BLaER1 treated with 17β-estradiol and CSF1 and Interleukin-3, amounts not matched to agents 10 nM and 100 nM (cell line): Measurements from ENCODE around the gene SWT1.
"Not testable (repeated sequence)": the region's sequence is repeated elsewhere in the genome, so short reads cannot be mapped to it uniquely, and the experiment has no call there.

Experiments
- H3K27ac ChIP-seq, 11 experiments: shearing (Covaris generic); formaldehyde crosslinking; 2 replicates each; pipeline ENCODE4 v1.8.1; 2022
- H3K27me3 ChIP-seq, 11 experiments: shearing (Covaris generic); formaldehyde crosslinking; 2 replicates each; pipeline ENCODE4 v1.8.1; 2022
- H3K36me3 ChIP-seq, 11 experiments: shearing (Covaris generic); formaldehyde crosslinking; 2 replicates each; pipeline ENCODE4 v1.8.1; 2022
- H3K4me1 ChIP-seq, 10 experiments: shearing (Covaris generic); formaldehyde crosslinking; 2 replicates each; pipeline ENCODE4 v1.8.1; 2022
- H3K4me2 ChIP-seq, 11 experiments: shearing (Covaris generic); formaldehyde crosslinking; 2 replicates each; pipeline ENCODE4 v1.8.1; 2022
- H3K4me3 ChIP-seq, 10 experiments: shearing (Covaris generic); formaldehyde crosslinking; 2 replicates each; pipeline ENCODE4 v1.8.1; 2022
- H3K9ac ChIP-seq, 11 experiments: shearing (Covaris generic); formaldehyde crosslinking; 2 replicates each; pipeline ENCODE4 v1.8.1; 2022
- H3K9me3 ChIP-seq, 11 experiments: shearing (Covaris generic); formaldehyde crosslinking; replicated peaks in 1 of 11; 2 replicates each; pipeline ENCODE4 v1.8.1; 2022
- H4K20me1 ChIP-seq, 11 experiments: shearing (Covaris generic); formaldehyde crosslinking; 2 replicates each; pipeline ENCODE4 v1.8.1; 2022
- Cebpa-rat ChIP-seq, 11 experiments: shearing (Covaris generic); IDR thresholded peaks; 2 replicates each; pipeline ENCODE4 v1.8.1; 2022

Gene SWT1

GRCh38 chr1:185159966-185160365 lies 3.0 kb downstream of the SWT1 start:
- H3K4me2 ChIP-seq = peak overlapping the region in 9 of 11 experiments; percentile 2 to 97 (median 33); a peak in 14 of 22 replicates
- H3K4me3 ChIP-seq = no peak overlapping the region
- H3K27ac ChIP-seq = no peak overlapping the region
- peaks cover 0 to 43% (median 0%) of the 10 kb centered on the region in 11 experiments; a peak in 6 of 22 replicates for H3K36me3 ChIP-seq
- no peaks in the 10 kb centered on the region for H4K20me1 ChIP-seq
- H3K9ac ChIP-seq = no peak overlapping the region
- peaks cover 20 to 33% (median 24%) of the 10 kb centered on the region in 10 experiments for H3K4me1 ChIP-seq
- H3K27me3 ChIP-seq = no peaks in the 10 kb centered on the region
- no peaks in the 10 kb centered on the region for H3K9me3 ChIP-seq
- TF ChIP-seq Cebpa-rat (IDR thresholded peaks at IDR 0.05) = no peak

GRCh38 chr1:185162491-185162890 lies 5.5 kb downstream of the SWT1 start:
- peaks cover 24 to 41% (median 25%) of the 10 kb centered on the region in 10 experiments for H3K4me1 ChIP-seq
- no peaks in the 10 kb centered on the region for H3K27me3 ChIP-seq
- H3K9me3 ChIP-seq = no peaks in the 10 kb centered on the region
- no peak overlapping the region for H3K9ac ChIP-seq
- no peak overlapping the region for H3K4me2 ChIP-seq
- peaks cover 0 to 60% (median 5%) of the 10 kb centered on the region in 11 experiments; a peak in 9 of 22 replicates for H3K36me3 ChIP-seq
- TF ChIP-seq Cebpa-rat (IDR thresholded peaks at IDR 0.05) = no peak
- H3K27ac ChIP-seq = no peak overlapping the region
- no peak overlapping the region for H3K4me3 ChIP-seq
- no peaks in the 10 kb centered on the region for H4K20me1 ChIP-seq

GRCh38 chr1:185166106-185166505 lies 9.1 kb downstream of the SWT1 start:
- H3K27ac ChIP-seq = peak overlapping the region in 7 of 11 experiments; percentile 33 to 60 (median 49); a peak in 10 of 22 replicates
- peaks cover 0 to 79% (median 5%) of the 10 kb centered on the region in 11 experiments; a peak in 10 of 22 replicates for H3K36me3 ChIP-seq
- H3K4me2 ChIP-seq = peak overlapping the region; percentile 37 to 77 (median 64); a peak in 19 of 22 replicates
- no peaks in the 10 kb centered on the region for H4K20me1 ChIP-seq
- H3K27me3 ChIP-seq = no peaks in the 10 kb centered on the region
- no peak overlapping the region for H3K4me3 ChIP-seq
- H3K9ac ChIP-seq = peak overlapping the region in 2 of 11 experiments; percentile 26 to 34; a peak in 1 of 22 replicates
- H3K4me1 ChIP-seq = peaks cover 8 to 15% (median 10%) of the 10 kb centered on the region in 10 experiments; a peak in 19 of 20 replicates
- no peak for TF ChIP-seq Cebpa-rat (IDR thresholded peaks at IDR 0.05)
- H3K9me3 ChIP-seq = no peaks in the 10 kb centered on the region

- Histone ChIP-seq H3K9me3 (no peaks in the 10 kb centered on the region), H3K4me3 (no peak overlapping the region), H3K4me2 (peak overlapping the region in 3 of 11 experiments; percentile 16 to 47 (median 29); a peak in 4 of 22 replicates), H3K4me1 (peaks cover 7 to 9% (median 8%) of the 10 kb centered on the region in 10 experiments; a peak in 19 of 20 replicates), H3K27ac (no peak overlapping the region), H3K27me3 (no peaks in the 10 kb centered on the region), H3K9ac (no peak overlapping the region), H3K36me3 (peaks cover 0 to 57% (median 4%) of the 10 kb centered on the region in 11 experiments; a peak in 8 of 22 replicates), H4K20me1 (no peaks in the 10 kb centered on the region)
- no peak for TF ChIP-seq Cebpa-rat (IDR thresholded peaks at IDR 0.05)
Observed at GRCh38 chr1:185170291-185170848, 13.4 kb downstream of the SWT1 start.

DNA sequence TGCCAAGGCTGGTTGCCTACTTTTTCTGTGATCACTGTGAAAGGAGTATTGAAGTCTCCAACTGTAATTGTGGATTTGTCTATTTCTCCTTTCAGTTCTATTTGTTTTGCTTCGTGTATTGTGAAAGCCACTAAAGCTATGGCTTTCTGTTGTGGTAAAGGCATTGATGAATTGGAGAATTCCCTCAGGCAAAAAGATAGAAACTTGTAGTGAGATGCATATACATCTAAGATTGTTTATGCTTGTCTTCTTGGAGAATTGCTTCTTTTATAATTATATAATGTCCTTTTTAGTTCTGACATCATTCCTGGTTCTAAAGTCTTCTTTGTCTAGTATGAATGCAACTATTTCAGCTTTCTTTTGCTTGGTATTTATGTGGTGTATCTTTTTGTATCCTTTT lies 36.8 kb downstream of the SWT1 start:
- H3K9me3 ChIP-seq = peaks cover 3 to 21% (median 9%) of the 10 kb centered on the region in 11 experiments; a peak in 13 of 22 replicates
- H4K20me1 ChIP-seq = no peaks in the 10 kb centered on the region
- H3K4me1 ChIP-seq = no peaks in the 10 kb centered on the region
- no peak overlapping the region for H3K27ac ChIP-seq
- no peak overlapping the region for H3K9ac ChIP-seq
- H3K27me3 ChIP-seq = no peaks in the 10 kb centered on the region
- H3K4me2 ChIP-seq = no peak overlapping the region
- TF ChIP-seq Cebpa-rat (IDR thresholded peaks at IDR 0.05) = no peak
- H3K4me3 ChIP-seq = no peak overlapping the region
- peaks cover 0 to 59% (median 0%) of the 10 kb centered on the region in 11 experiments; a peak in 5 of 22 replicates for H3K36me3 ChIP-seq

GRCh38 chr1:185198712-185199111 lies 41.7 kb downstream of the SWT1 start:
- peaks cover 6 to 34% (median 17%) of the 10 kb centered on the region in 11 experiments; a peak in 16 of 22 replicates for H3K9me3 ChIP-seq
- H3K4me2 ChIP-seq, H3K27me3 ChIP-seq, H3K9ac ChIP-seq, H3K4me3 ChIP-seq, H4K20me1 ChIP-seq, H3K27ac ChIP-seq, H3K4me1 ChIP-seq: not testable (repeated sequence)
- H3K36me3 ChIP-seq = peaks cover 0 to 70% (median 0%) of the 10 kb centered on the region in 11 experiments; a peak in 6 of 22 replicates

GRCh38 chr1:185200889-185201288 lies 43.9 kb downstream of the SWT1 start:
- peaks cover 0 to 75% (median 0%) of the 10 kb centered on the region in 11 experiments; a peak in 6 of 22 replicates for H3K36me3 ChIP-seq
- H3K9me3 ChIP-seq = peaks cover 6 to 34% (median 17%) of the 10 kb centered on the region in 11 experiments; a peak in 16 of 22 replicates
- no peaks in the 10 kb centered on the region for H3K4me1 ChIP-seq
- H3K27ac ChIP-seq = no peak overlapping the region
- H4K20me1 ChIP-seq = no peaks in the 10 kb centered on the region
- no peaks in the 10 kb centered on the region for H3K27me3 ChIP-seq
- no peak overlapping the region for H3K9ac ChIP-seq
- H3K4me2 ChIP-seq = no peak overlapping the region
- H3K4me3 ChIP-seq = no peak overlapping the region
- TF ChIP-seq Cebpa-rat (IDR thresholded peaks at IDR 0.05) = no peak

- Histone ChIP-seq H3K4me2 (no peak overlapping the region), H3K9me3 (peaks cover 0 to 25% (median 9%) of the 10 kb centered on the region in 11 experiments; a peak in 11 of 22 replicates), H3K27ac (no peak overlapping the region), H4K20me1 (no peaks in the 10 kb centered on the region), H3K27me3 (no peaks in the 10 kb centered on the region), H3K9ac (no peak overlapping the region), H3K4me3 (no peak overlapping the region), H3K4me1 (no peaks in the 10 kb centered on the region), H3K36me3 (peaks cover 0 to 56% (median 0%) of the 10 kb centered on the region in 11 experiments; a peak in 4 of 22 replicates)
- TF ChIP-seq Cebpa-rat (IDR thresholded peaks at IDR 0.05) = no peak
Observed at GRCh38 chr1:185207170-185207569, 50.2 kb downstream of the SWT1 start.

- no peaks in the 10 kb centered on the region for H4K20me1 ChIP-seq
- H3K9me3 ChIP-seq = peaks cover 0 to 25% (median 9%) of the 10 kb centered on the region in 11 experiments; a peak in 11 of 22 replicates
- peaks cover 0 to 53% (median 0%) of the 10 kb centered on the region in 11 experiments; a peak in 4 of 22 replicates for H3K36me3 ChIP-seq
- H3K4me1 ChIP-seq = no peaks in the 10 kb centered on the region
- TF ChIP-seq Cebpa-rat (IDR thresholded peaks at IDR 0.05) = no peak
- H3K4me3 ChIP-seq = no peak overlapping the region
- H3K4me2 ChIP-seq = no peak overlapping the region
- H3K9ac ChIP-seq = no peak overlapping the region
- no peak overlapping the region for H3K27ac ChIP-seq
- H3K27me3 ChIP-seq = no peaks in the 10 kb centered on the region
Observed at GRCh38 chr1:185207980-185208602, 51.1 kb downstream of the SWT1 start.
